HG03095 (cell line): ENCODE measurements around the gene TMEM185B.
A peak's percentile ranks its signal among the peaks of the same experiment; 100 is the strongest.
"Not testable (repeated sequence)": the region's sequence is repeated elsewhere in the genome, so short reads cannot be mapped to it uniquely, and the experiment has no call there.

Experiments used
- ATAC-seq: cut with Tn5 transposase; IDR thresholded peaks from one replicate; pipeline ENCODE4 v1.9.1; 2021; ENCODE audit warnings: moderate library complexity; ENCODE audit not compliant: unreplicated experiment

TMEM185B gene

GRCh38 chr2:120223034-120223912, at the start of gene TMEM185B:
TMEM185B (minus strand) TSS chr2:120223400; CDS start chr2:120222976, 424 bp downstream.
- peak; percentile 81 for ATAC-seq

- ATAC-seq: no peak
Observed at GRCh38 chr2:120271711-120272379, 48.6 kb upstream of the TMEM185B start.

- no peak for ATAC-seq
Observed at GRCh38 chr2:120269816-120270215, 46.6 kb upstream of the TMEM185B start.

- ATAC-seq: no peak
Observed at GRCh38 chr2:120269076-120269744, 46.0 kb upstream of the TMEM185B start.

GRCh38 chr2:120267348-120267747, 44.1 kb upstream of the TMEM185B start:
- no peak for ATAC-seq

- ATAC-seq: peak; percentile 40
Observed at GRCh38 chr2:120265006-120265405, 41.8 kb upstream of the TMEM185B start.

- no peak for ATAC-seq
Observed at GRCh38 chr2:120262761-120263428, 39.7 kb upstream of the TMEM185B start.

- ATAC-seq: no peak
Observed at GRCh38 chr2:120262150-120262549, 39.0 kb upstream of the TMEM185B start.

- ATAC-seq: peak; percentile 85
Observed at GRCh38 chr2:120261387-120262006, 38.3 kb upstream of the TMEM185B start.

- ATAC-seq: no peak
Observed at GRCh38 chr2:120260736-120261135, 37.5 kb upstream of the TMEM185B start.

GRCh38 chr2:120259939-120260338, 36.7 kb upstream of the TMEM185B start:
- ATAC-seq: not testable (repeated sequence)

- ATAC-seq: no peak
Observed at GRCh38 chr2:120258196-120258595, 35.0 kb upstream of the TMEM185B start.

GRCh38 chr2:120257522-120257921, 34.3 kb upstream of the TMEM185B start:
- no peak for ATAC-seq

GRCh38 chr2:120256651-120257000, 33.4 kb upstream of the TMEM185B start:
- no peak for ATAC-seq

GRCh38 chr2:120255986-120256650, 32.9 kb upstream of the TMEM185B start:
- no peak for ATAC-seq

- ATAC-seq: no peak
Observed at GRCh38 chr2:120255071-120255470, 31.9 kb upstream of the TMEM185B start.

- no peak for ATAC-seq
Observed at GRCh38 chr2:120254178-120254577, 31.0 kb upstream of the TMEM185B start.

- peak; percentile 33 for ATAC-seq
Observed at GRCh38 chr2:120253021-120253882, 30.1 kb upstream of the TMEM185B start.
